ENCODE measurements around the gene KLLN. TPM values are rescaled to one million over a fixed set of nuclear protein-coding genes. Genes with fewer than 3 reads are reported as not detected.

KLLN gene, protein sequence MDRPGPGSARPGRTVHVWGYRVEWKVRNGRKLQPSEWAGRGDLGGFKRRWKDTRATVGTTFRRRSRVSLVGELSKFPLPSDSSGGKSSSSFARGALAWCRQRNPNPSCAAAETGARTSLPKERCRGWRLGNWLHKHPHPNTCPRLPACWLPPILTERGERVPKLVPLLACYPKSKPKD
- total RNA-seq = 0.30 and 0.32 TPM in 2 replicates

DNA sequence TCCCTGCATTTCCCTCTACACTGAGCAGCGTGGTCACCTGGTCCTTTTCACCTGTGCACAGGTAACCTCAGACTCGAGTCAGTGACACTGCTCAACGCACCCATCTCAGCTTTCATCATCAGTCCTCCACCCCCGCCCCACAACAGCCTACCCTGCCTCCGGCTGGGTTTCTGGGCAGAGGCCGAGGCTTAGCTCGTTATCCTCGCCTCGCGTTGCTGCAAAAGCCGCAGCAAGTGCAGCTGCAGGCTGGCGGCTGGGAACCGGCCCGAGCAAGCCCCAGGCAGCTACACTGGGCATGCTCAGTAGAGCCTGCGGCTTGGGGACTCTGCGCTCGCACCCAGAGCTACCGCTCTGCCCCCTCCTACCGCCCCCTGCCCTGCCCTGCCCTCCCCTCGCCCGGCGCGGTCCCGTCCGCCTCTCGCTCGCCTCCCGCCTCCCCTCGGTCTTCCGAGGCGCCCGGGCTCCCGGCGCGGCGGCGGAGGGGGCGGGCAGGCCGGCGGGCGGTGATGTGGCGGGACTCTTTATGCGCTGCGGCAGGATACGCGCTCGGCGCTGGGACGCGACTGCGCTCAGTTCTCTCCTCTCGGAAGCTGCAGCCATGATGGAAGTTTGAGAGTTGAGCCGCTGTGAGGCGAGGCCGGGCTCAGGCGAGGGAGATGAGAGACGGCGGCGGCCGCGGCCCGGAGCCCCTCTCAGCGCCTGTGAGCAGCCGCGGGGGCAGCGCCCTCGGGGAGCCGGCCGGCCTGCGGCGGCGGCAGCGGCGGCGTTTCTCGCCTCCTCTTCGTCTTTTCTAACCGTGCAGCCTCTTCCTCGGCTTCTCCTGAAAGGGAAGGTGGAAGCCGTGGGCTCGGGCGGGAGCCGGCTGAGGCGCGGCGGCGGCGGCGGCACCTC, at the start of gene KLLN, which contains the start of gene PTEN:
TSS of gene KLLN (minus strand) at position 481 of the 891 bp plus-strand sequence. CDS start 1,046 bp downstream, outside the sequence.
TSS of gene PTEN (plus strand) at position 573 of the 891 bp plus-strand sequence. CDS start 845 bp downstream, outside the sequence.

DNA sequence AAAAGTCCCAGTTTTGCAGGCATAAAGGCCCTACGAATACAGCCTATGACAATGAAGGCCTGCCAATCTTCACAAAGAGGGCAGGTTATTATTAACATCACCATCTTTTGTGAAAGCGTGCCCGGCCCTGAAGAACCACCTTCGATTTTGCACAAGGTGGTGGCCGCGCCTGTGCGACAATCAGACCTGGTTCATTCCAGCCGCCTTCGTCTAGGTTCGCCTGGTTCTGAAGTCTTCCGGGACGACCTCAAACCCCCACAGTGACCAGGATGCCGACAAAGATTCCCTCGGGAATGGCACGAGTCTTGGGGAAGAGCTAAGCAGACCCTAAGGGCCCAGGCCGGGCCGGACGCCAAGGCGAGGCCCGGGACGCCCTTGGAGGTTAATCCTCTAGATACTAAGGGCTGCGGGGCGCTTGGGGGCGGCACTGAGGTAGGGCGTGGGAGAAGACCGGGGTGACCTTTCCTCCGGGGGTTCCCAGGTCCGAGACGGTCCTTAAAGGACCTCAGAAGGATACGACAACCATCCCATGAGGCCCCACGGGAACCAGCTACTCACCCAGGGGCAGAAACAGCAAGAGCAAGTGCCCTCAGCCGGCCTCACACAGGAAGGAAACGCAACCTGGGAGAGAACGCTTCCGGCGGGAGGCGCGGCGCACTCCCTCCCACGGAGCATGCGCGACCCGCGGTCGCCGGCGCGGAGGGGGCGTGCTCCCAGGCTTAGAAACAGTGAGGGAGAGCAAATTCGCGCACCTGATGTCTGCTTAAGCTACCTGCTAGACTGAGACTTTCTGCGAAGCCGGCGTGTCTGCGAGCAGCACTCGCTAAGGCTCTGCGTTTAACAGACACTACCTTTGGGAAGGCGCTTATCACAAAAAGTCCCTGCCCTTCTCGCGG, 45.5 kb downstream of the KLLN start, which contains the start of gene ATAD1:
TSS of gene ATAD1 (minus strand) at position 618 of the 896 bp plus-strand sequence. CDS start 3,627 bp downstream, outside the sequence.

Other genes starting within 250 kb of the KLLN start
- gene PAPSS2, start 203.7 kb downstream of the KLLN start, total RNA-seq = 43.5 and 49.2 TPM in 2 replicates
- gene ATAD1, start 45.3 kb downstream of the KLLN start, total RNA-seq = 37.0 and 54.9 TPM in 2 replicates
- gene PTEN, start 92 bp upstream of the KLLN start, total RNA-seq = 83.5 and 84.5 TPM in 2 replicates

Measured in epithelial cell of umbilical artery (primary cell).